Adipocyte (in vitro differentiated cells): ENCODE measurements around the gene CFAP61.
A peak's percentile ranks its signal among the peaks of the same experiment; 100 is the strongest.

ENCODE experiments used
- DNase-seq: peaks from one replicate; pipeline ENCODE4 v3.0.0-alpha.2; 2015; ENCODE audit warnings: low read depth
- H3K27me3 ChIP-seq: replicated peaks from 2 replicates; pipeline ENCODE4 v1.7.0; 2013; ENCODE audit warnings: mild to moderate bottlenecking, low read length, moderate library complexity; ENCODE audit not compliant: control insufficient read depth, insufficient read depth
- H3K36me3 ChIP-seq: 2 replicates; pipeline ENCODE4 v1.7.0; 2013; ENCODE audit warnings: low read length, mild to moderate bottlenecking, moderate library complexity; ENCODE audit not compliant: control insufficient read depth, insufficient read depth, severe bottlenecking
- H3K4me1 ChIP-seq: 2 replicates; pipeline ENCODE4 v1.7.0; 2013; ENCODE audit warnings: mild to moderate bottlenecking, low read length, moderate library complexity; ENCODE audit not compliant: control insufficient read depth, insufficient read depth
- H3K4me3 ChIP-seq: 2 replicates; pipeline ENCODE4 v1.7.0; 2013; ENCODE audit warnings: mild to moderate bottlenecking, low read length, moderate library complexity
- H3K9ac ChIP-seq: 2 replicates; pipeline ENCODE4 v1.7.0; 2013; ENCODE audit warnings: mild to moderate bottlenecking, low read length, moderate library complexity
- H3K9me3 ChIP-seq: 2 replicates; pipeline ENCODE4 v1.7.0; 2013; ENCODE audit warnings: mild to moderate bottlenecking, low read length, moderate library complexity; ENCODE audit not compliant: control insufficient read depth

Gene CFAP61

GRCh38 chr20:20360464-20360863 is 308.1 kb downstream of the CFAP61 start:
- Histone ChIP-seq H3K9me3 (no peaks in the 10 kb centered on the region), H3K27me3 (peaks cover 53% of the 10 kb centered on the region), H3K4me1 (peaks cover 4% of the 10 kb centered on the region), H3K36me3 (no peaks in the 10 kb centered on the region), H3K4me3 (no peak overlapping the region), H3K9ac (no peak overlapping the region)
- DNase-seq: peak; percentile 85

- H3K4me1 ChIP-seq: peaks cover 4% of the 10 kb centered on the region
- DNase-seq: no peak
- H3K9ac ChIP-seq: no peak overlapping the region
- H3K27me3 ChIP-seq: peaks cover 61% of the 10 kb centered on the region
- no peaks in the 10 kb centered on the region for H3K9me3 ChIP-seq
- H3K36me3 ChIP-seq: no peaks in the 10 kb centered on the region
- no peak overlapping the region for H3K4me3 ChIP-seq
Observed at GRCh38 chr20:20362774-20363433, 310.6 kb downstream of the CFAP61 start.

- Histone ChIP-seq H3K9me3 (no peaks in the 10 kb centered on the region), H3K36me3 (no peaks in the 10 kb centered on the region), H3K4me1 (peaks cover 4% of the 10 kb centered on the region), H3K4me3 (no peak overlapping the region), H3K9ac (no peak overlapping the region), H3K27me3 (peaks cover 61% of the 10 kb centered on the region)
- no peak for DNase-seq
Observed at GRCh38 chr20:20363434-20363798, 311.1 kb downstream of the CFAP61 start.

GRCh38 chr20:20363799-20364592 is 311.7 kb downstream of the CFAP61 start:
- H3K4me1 ChIP-seq: peaks cover 4% of the 10 kb centered on the region
- no peak for DNase-seq

GRCh38 chr20:20364593-20365479 is 312.5 kb downstream of the CFAP61 start:
- H3K27me3 ChIP-seq: peaks cover 54% of the 10 kb centered on the region
- no peaks in the 10 kb centered on the region for H3K9me3 ChIP-seq
- no peaks in the 10 kb centered on the region for H3K36me3 ChIP-seq
- no peak for DNase-seq
- no peak overlapping the region for H3K9ac ChIP-seq
- peaks cover 5% of the 10 kb centered on the region for H3K4me1 ChIP-seq
- no peak overlapping the region for H3K4me3 ChIP-seq

More at GRCh38 chr20:20363799-20364592, 311.7 kb downstream of the CFAP61 start:
- H3K27me3 ChIP-seq: peaks cover 55% of the 10 kb centered on the region
- H3K9me3 ChIP-seq: no peaks in the 10 kb centered on the region
- H3K4me3 ChIP-seq: no peak overlapping the region
- H3K9ac ChIP-seq: no peak overlapping the region
- no peaks in the 10 kb centered on the region for H3K36me3 ChIP-seq

- Histone ChIP-seq H3K27me3 (peaks cover 61% of the 10 kb centered on the region), H3K4me1 (peaks cover 4% of the 10 kb centered on the region), H3K9me3 (no peaks in the 10 kb centered on the region), H3K9ac (no peak overlapping the region), H3K36me3 (no peaks in the 10 kb centered on the region), H3K4me3 (no peak overlapping the region)
- no peak for DNase-seq
Observed at GRCh38 chr20:20365480-20366161, 313.3 kb downstream of the CFAP61 start.

GRCh38 chr20:20366551-20366875 is 314.2 kb downstream of the CFAP61 start:
- no peaks in the 10 kb centered on the region for H3K9me3 ChIP-seq
- no peak overlapping the region for H3K4me3 ChIP-seq
- peaks cover 4% of the 10 kb centered on the region for H3K4me1 ChIP-seq
- peaks cover 61% of the 10 kb centered on the region for H3K27me3 ChIP-seq
- H3K9ac ChIP-seq: no peak overlapping the region
- H3K36me3 ChIP-seq: no peaks in the 10 kb centered on the region
- no peak for DNase-seq

GRCh38 chr20:20366876-20367574 is 314.7 kb downstream of the CFAP61 start:
- H3K9ac ChIP-seq: no peak overlapping the region
- no peaks in the 10 kb centered on the region for H3K9me3 ChIP-seq
- no peak overlapping the region for H3K4me3 ChIP-seq
- no peak for DNase-seq
- peaks cover 61% of the 10 kb centered on the region for H3K27me3 ChIP-seq
- H3K4me1 ChIP-seq: peaks cover 4% of the 10 kb centered on the region
- no peaks in the 10 kb centered on the region for H3K36me3 ChIP-seq

GRCh38 chr20:20367575-20368417 is 315.5 kb downstream of the CFAP61 start, which contains the start of gene INSM1:
Gene INSM1, plus strand, starts transcription at chr20:20368104. Its CDS starts 164 bp downstream, at chr20:20368268.
- Histone ChIP-seq H3K9ac (no peak within 1 kb of the TSS), H3K27me3 (peaks cover 60% of the 10 kb centered on the region), H3K4me3 (no peak within 1 kb of the TSS), H3K9me3 (no peaks in the 10 kb centered on the region), H3K36me3 (no peaks in the 10 kb centered on the region), H3K4me1 (peaks cover 7% of the 10 kb centered on the region)
- DNase-seq: no peak
